Colonic mucosa (tissue), 4 donors: Measurements from ENCODE around the gene ZEB2. TPM values are rescaled to one million over a fixed set of nuclear protein-coding genes. Genes with fewer than 3 reads are reported as not detected.
"Not testable (repeated sequence)": the region's sequence is repeated elsewhere in the genome, so short reads cannot be mapped to it uniquely, and the experiment has no call there.

ENCODE experiments used
- DNase-seq: peaks from one replicate; pipeline ENCODE4 v3.0.0-alpha.2; 2020
- H3K27ac ChIP-seq: fragments of 200-600 bp; one replicate; pipeline ENCODE4 v1.8.0; 2021
- H3K27me3 ChIP-seq: fragments of 200-600 bp; one replicate; pipeline ENCODE4 v1.8.0; 2021
- H3K36me3 ChIP-seq: fragments of 200-600 bp; one replicate; pipeline ENCODE4 v1.8.0; 2021
- H3K4me1 ChIP-seq: fragments of 200-600 bp; one replicate; pipeline ENCODE4 v1.8.0; 2021; ENCODE audit warnings: mild to moderate bottlenecking
- H3K4me3 ChIP-seq: fragments of 200-600 bp; one replicate; pipeline ENCODE4 v1.8.0; 2021
- H3K9ac ChIP-seq, 2 donors: one replicate each; pipeline ENCODE4 v1.7.0; 2013; ENCODE audit warnings: control low read depth in 2 of 2, low read depth in 2 of 2, low read length in 2 of 2
- H3K9me3 ChIP-seq: fragments of 200-600 bp; one replicate; pipeline ENCODE4 v1.8.0; 2021
- intact Hi-C: fragments of 100-400 bp; cut with DNase I; formaldehyde crosslinking; loops from one replicate; pipeline ENCODE4 v1.14.1; 2022
- total RNA-seq, 2 donors: library from RNA; stranded (reverse); fragmentation: NEBNext Ultra II Directional in 1 of 2; extraction: Animal tissue kit (Norgen Biotek cat#: 25700) in 1 of 2; gene quantifications; one replicate each; pipeline ENCODE4 v1.2.1, GENCODE V29; 2021
- TF ChIP-seq, protein P1 (sequence below): fragments of 200-600 bp; IDR thresholded peaks from one replicate; pipeline ENCODE4 v1.8.0; 2022; ENCODE audit warnings: antibody characterized with exemption, mild to moderate bottlenecking
- donor health status: healthy.
- donor health status: DM: no; HTN: no; CAD: no.
- donor health status: DM: no; HTN: no; CAD: no.

ZEB2 gene
- total RNA-seq, 2 donors from 2014 or later: 17.4 to 29.6 TPM

- H3K27me3 ChIP-seq: no peaks in the 10 kb centered on the region
- TF ChIP-seq, protein P1, sequence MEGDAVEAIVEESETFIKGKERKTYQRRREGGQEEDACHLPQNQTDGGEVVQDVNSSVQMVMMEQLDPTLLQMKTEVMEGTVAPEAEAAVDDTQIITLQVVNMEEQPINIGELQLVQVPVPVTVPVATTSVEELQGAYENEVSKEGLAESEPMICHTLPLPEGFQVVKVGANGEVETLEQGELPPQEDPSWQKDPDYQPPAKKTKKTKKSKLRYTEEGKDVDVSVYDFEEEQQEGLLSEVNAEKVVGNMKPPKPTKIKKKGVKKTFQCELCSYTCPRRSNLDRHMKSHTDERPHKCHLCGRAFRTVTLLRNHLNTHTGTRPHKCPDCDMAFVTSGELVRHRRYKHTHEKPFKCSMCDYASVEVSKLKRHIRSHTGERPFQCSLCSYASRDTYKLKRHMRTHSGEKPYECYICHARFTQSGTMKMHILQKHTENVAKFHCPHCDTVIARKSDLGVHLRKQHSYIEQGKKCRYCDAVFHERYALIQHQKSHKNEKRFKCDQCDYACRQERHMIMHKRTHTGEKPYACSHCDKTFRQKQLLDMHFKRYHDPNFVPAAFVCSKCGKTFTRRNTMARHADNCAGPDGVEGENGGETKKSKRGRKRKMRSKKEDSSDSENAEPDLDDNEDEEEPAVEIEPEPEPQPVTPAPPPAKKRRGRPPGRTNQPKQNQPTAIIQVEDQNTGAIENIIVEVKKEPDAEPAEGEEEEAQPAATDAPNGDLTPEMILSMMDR: no peak
- no peak for DNase-seq
- H3K4me3 ChIP-seq: no peak overlapping the region
- no peaks in the 10 kb centered on the region for H3K4me1 ChIP-seq
- no peak overlapping the region for H3K9ac ChIP-seq
- H3K27ac ChIP-seq: no peak overlapping the region
- intact Hi-C loops: no loop called here
- H3K9me3 ChIP-seq: no peaks in the 10 kb centered on the region
- no peaks in the 10 kb centered on the region for H3K36me3 ChIP-seq
Measured at GRCh38 chr2:144366825-144367429, 153.0 kb downstream of the ZEB2 start.

DNA sequence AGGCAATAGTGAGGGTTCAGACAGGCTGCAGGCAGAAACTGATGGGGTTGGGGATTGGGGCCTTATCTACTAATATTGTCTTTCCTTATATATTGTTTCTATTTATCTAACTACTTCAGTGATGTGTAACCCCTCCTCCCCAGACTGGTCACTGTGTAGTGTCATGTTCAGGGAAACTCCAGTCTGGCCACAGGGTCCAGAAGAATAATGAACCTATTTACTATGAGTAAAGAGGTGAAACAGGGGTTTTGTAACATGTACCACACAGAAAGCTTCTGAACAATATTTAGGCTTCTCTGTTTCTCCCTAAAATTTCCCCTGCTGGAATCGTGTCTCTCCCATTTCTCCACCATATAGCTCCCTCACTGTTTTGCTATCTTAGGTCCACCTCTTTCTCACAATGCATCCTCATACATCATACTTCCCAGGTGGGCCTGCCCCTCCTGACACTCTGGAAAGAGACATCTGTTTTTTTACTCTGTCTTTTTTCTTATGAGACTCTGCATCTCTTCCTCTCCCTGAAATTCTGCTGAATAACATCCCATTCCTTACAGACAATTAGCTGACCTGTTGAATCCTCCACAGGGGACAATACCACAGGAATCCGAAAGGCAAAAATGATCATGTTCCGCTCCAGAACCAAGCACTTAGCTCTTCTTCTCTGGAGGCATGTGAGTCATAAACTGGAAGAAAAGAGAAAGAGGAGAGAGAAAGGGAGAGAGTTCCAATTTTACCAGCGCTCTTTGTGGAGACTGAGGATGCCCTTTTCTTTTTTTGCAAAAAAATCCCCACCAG is 154.8 kb downstream of the ZEB2 start:
- intact Hi-C loops: no loop called here
- Histone ChIP-seq H3K4me3 (no peak overlapping the region), H3K9ac (no peak overlapping the region), H3K9me3 (no peaks in the 10 kb centered on the region), H3K4me1 (no peaks in the 10 kb centered on the region), H3K27ac (no peak overlapping the region), H3K36me3 (no peaks in the 10 kb centered on the region), H3K27me3 (no peaks in the 10 kb centered on the region)
- DNase-seq: no peak
- TF ChIP-seq, protein P1: no peak

DNA sequence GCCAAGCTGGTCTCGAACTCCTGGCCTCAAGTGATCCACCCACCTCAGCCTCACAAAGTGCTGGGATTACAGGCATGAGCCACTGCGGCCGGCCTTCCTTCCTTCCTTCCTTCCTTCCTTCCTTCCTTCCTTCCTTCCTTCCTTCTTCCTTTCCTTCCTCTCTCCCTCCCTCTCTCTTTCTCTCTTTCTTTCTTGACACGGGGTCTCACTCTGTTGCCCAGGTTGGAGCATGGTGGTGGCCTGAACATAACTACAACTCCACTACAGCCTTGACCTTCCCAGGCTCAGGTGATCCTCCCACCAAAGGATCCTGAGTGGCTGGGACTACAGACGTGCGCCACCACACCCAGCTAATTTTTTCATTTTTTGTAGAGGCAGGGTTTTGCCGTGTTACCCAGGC is 155.7 kb downstream of the ZEB2 start:
- intact Hi-C loops, DNase-seq, H3K4me1 ChIP-seq, H3K4me3 ChIP-seq, H3K27ac ChIP-seq, H3K27me3 ChIP-seq, H3K9me3 ChIP-seq, H3K36me3 ChIP-seq, H3K9ac ChIP-seq: not testable (repeated sequence)

DNA sequence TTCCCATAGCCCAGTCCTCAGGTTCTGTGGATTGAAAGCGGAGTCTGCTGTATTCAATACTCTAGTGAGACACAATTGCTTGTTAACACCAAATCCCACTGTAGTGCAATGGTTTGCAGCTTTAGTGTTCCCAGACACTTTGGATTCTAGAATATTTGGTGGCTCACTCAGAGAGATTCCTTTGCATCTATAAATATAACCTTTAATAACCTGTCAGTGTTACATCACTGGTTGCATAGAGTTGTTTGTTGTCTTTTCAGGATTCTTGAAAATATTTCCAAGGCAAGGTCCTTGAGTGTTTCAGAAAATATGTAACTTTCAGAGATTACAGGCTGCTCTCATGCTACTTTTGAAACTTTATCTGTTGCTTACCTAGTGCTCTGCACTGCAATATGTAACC is 157.5 kb downstream of the ZEB2 start:
- H3K27ac ChIP-seq: no peak overlapping the region
- H3K4me3 ChIP-seq: no peak overlapping the region
- no peaks in the 10 kb centered on the region for H3K4me1 ChIP-seq
- no peak overlapping the region for H3K9ac ChIP-seq
- no peaks in the 10 kb centered on the region for H3K9me3 ChIP-seq
- no peaks in the 10 kb centered on the region for H3K36me3 ChIP-seq
- H3K27me3 ChIP-seq: no peaks in the 10 kb centered on the region
- intact Hi-C loops: no loop called here
- DNase-seq: no peak
- TF ChIP-seq, protein P1: no peak

GRCh38 chr2:144361742-144362141 is 158.2 kb downstream of the ZEB2 start:
- H3K36me3 ChIP-seq: no peaks in the 10 kb centered on the region
- H3K9ac ChIP-seq: no peak overlapping the region
- H3K27ac ChIP-seq: no peak overlapping the region
- H3K4me1 ChIP-seq: no peaks in the 10 kb centered on the region
- no peaks in the 10 kb centered on the region for H3K9me3 ChIP-seq
- intact Hi-C loops: no loop called here
- no peak overlapping the region for H3K4me3 ChIP-seq
- TF ChIP-seq, protein P1: no peak
- no peak for DNase-seq
- H3K27me3 ChIP-seq: no peaks in the 10 kb centered on the region

- H3K36me3 ChIP-seq: no peaks in the 10 kb centered on the region
- no peak for DNase-seq
- H3K27me3 ChIP-seq: no peaks in the 10 kb centered on the region
- no peak overlapping the region for H3K4me3 ChIP-seq
- H3K9ac ChIP-seq: no peak overlapping the region
- H3K4me1 ChIP-seq: no peaks in the 10 kb centered on the region
- H3K9me3 ChIP-seq: no peaks in the 10 kb centered on the region
- TF ChIP-seq, protein P1: no peak
- no peak overlapping the region for H3K27ac ChIP-seq
- intact Hi-C loops: no loop called here
Measured at GRCh38 chr2:144359684-144360083, 160.2 kb downstream of the ZEB2 start.
